Activated CD4-positive, alpha-beta T cell treated with anti-CD3 and anti-CD28 coated beads, Interleukin-2, amount 10 ng/mL, durations not matched to agents 24 days and 14 days (primary cell): ENCODE results near the gene OTUB1. TPM values are rescaled to one million over a fixed set of nuclear protein-coding genes. Genes with fewer than 3 reads are reported as not detected.

Source experiments
- DNase-seq: peaks from one replicate; pipeline ENCODE4 v3.0.0; 2022
- H3K27ac Mint-ChIP-seq: one replicate; pipeline ENCODE4 v1.8.0; 2022; ENCODE audit warnings: mild to moderate bottlenecking, mixed read lengths
- H3K27me3 Mint-ChIP-seq: one replicate; pipeline ENCODE4 v1.8.0; 2022; ENCODE audit warnings: mixed read lengths
- H3K36me3 Mint-ChIP-seq: one replicate; pipeline ENCODE4 v1.8.0; 2022; ENCODE audit warnings: low read depth, mild to moderate bottlenecking, mixed read lengths
- H3K4me1 Mint-ChIP-seq: one replicate; pipeline ENCODE4 v1.8.0; 2021; ENCODE audit warnings: mixed read lengths
- H3K4me3 Mint-ChIP-seq: one replicate; pipeline ENCODE4 v1.8.0; 2022; ENCODE audit warnings: mild to moderate bottlenecking, moderate library complexity, mixed read lengths
- H3K9me3 Mint-ChIP-seq: one replicate; pipeline ENCODE4 v1.8.0; 2021; ENCODE audit warnings: mixed read lengths
- intact Hi-C: fragments of 100-400 bp; cut with micrococcal nuclease; formaldehyde crosslinking; loops from one replicate; pipeline ENCODE4 v1.15.1; 2023
- total RNA-seq: library from RNA; stranded (reverse); gene quantifications from 2 replicates; pipeline ENCODE4 v1.2.3, GENCODE V29; 2022

The OTUB1 gene
- total RNA-seq, 1 donor from 2014 or later: 105 TPM

- H3K27me3 Mint-ChIP-seq: peaks cover 28% of the 10 kb centered on the region
- DNase-seq: no peak
- no peaks in the 10 kb centered on the region for H3K9me3 Mint-ChIP-seq
- no peak overlapping the region for H3K27ac Mint-ChIP-seq
- H3K36me3 Mint-ChIP-seq: no peaks in the 10 kb centered on the region
- peaks cover 5% of the 10 kb centered on the region for H3K4me1 Mint-ChIP-seq
- no peak overlapping the region for H3K4me3 Mint-ChIP-seq
- intact Hi-C loops: no loop called here
Observed at GRCh38 chr11:64004590-64004984, 18.3 kb downstream of the OTUB1 start.

- H3K4me3 Mint-ChIP-seq: no peak overlapping the region
- H3K36me3 Mint-ChIP-seq: no peaks in the 10 kb centered on the region
- H3K9me3 Mint-ChIP-seq: peaks cover 9% of the 10 kb centered on the region
- H3K27ac Mint-ChIP-seq: no peak overlapping the region
- intact Hi-C loops: no loop called here
- DNase-seq: no peak
- peaks cover 5% of the 10 kb centered on the region for H3K4me1 Mint-ChIP-seq
- H3K27me3 Mint-ChIP-seq: peaks cover 28% of the 10 kb centered on the region
Observed at GRCh38 chr11:64005691-64006090, 19.5 kb downstream of the OTUB1 start.

GRCh38 chr11:64006398-64006797, 20.2 kb downstream of the OTUB1 start:
- no peak overlapping the region for H3K27ac Mint-ChIP-seq

GRCh38 chr11:64007160-64007628, 21.0 kb downstream of the OTUB1 start:
- H3K4me3 Mint-ChIP-seq: peak overlapping the region; percentile 50
- intact Hi-C loops: no loop called here
- DNase-seq: no peak
- no peaks in the 10 kb centered on the region for H3K36me3 Mint-ChIP-seq
- peaks cover 14% of the 10 kb centered on the region for H3K9me3 Mint-ChIP-seq
- no peak overlapping the region for H3K27ac Mint-ChIP-seq
- peaks cover 5% of the 10 kb centered on the region for H3K4me1 Mint-ChIP-seq
- peaks cover 27% of the 10 kb centered on the region for H3K27me3 Mint-ChIP-seq

More at GRCh38 chr11:64006398-64006797, 20.2 kb downstream of the OTUB1 start:
- intact Hi-C loops: no loop called here
- Mint-ChIP-seq H3K27me3 (peaks cover 27% of the 10 kb centered on the region), H3K36me3 (no peaks in the 10 kb centered on the region), H3K4me3 (no peak overlapping the region), H3K9me3 (peaks cover 14% of the 10 kb centered on the region), H3K4me1 (peaks cover 5% of the 10 kb centered on the region)
- DNase-seq: no peak

- H3K36me3 Mint-ChIP-seq: no peaks in the 10 kb centered on the region
- peaks cover 14% of the 10 kb centered on the region for H3K9me3 Mint-ChIP-seq
- H3K4me3 Mint-ChIP-seq: peak overlapping the region; percentile 50
- H3K4me1 Mint-ChIP-seq: peaks cover 5% of the 10 kb centered on the region
- no peak overlapping the region for H3K27ac Mint-ChIP-seq
- DNase-seq: peak; percentile 62
- H3K27me3 Mint-ChIP-seq: peaks cover 27% of the 10 kb centered on the region
- intact Hi-C loops: no loop called here
Observed at GRCh38 chr11:64007629-64008282, 21.5 kb downstream of the OTUB1 start.

- Mint-ChIP-seq H3K4me3 (no peak overlapping the region), H3K27ac (no peak overlapping the region), H3K36me3 (no peaks in the 10 kb centered on the region), H3K4me1 (peaks cover 5% of the 10 kb centered on the region), H3K27me3 (peaks cover 27% of the 10 kb centered on the region), H3K9me3 (peaks cover 14% of the 10 kb centered on the region)
- DNase-seq: no peak
- intact Hi-C loops: no loop called here
Observed at GRCh38 chr11:64008283-64008913, 22.2 kb downstream of the OTUB1 start.

GRCh38 chr11:64008914-64009633, 22.8 kb downstream of the OTUB1 start:
- no peak for DNase-seq
- intact Hi-C loops: no loop called here
- H3K4me1 Mint-ChIP-seq: peaks cover 5% of the 10 kb centered on the region
- no peak overlapping the region for H3K4me3 Mint-ChIP-seq
- H3K27ac Mint-ChIP-seq: no peak overlapping the region
- H3K27me3 Mint-ChIP-seq: peaks cover 27% of the 10 kb centered on the region
- H3K9me3 Mint-ChIP-seq: peaks cover 14% of the 10 kb centered on the region
- H3K36me3 Mint-ChIP-seq: no peaks in the 10 kb centered on the region

- Mint-ChIP-seq H3K9me3 (peaks cover 14% of the 10 kb centered on the region), H3K27ac (no peak overlapping the region), H3K4me1 (peaks cover 5% of the 10 kb centered on the region), H3K36me3 (no peaks in the 10 kb centered on the region), H3K27me3 (peaks cover 27% of the 10 kb centered on the region), H3K4me3 (no peak overlapping the region)
- DNase-seq: no peak
- intact Hi-C loops: no loop called here
Observed at GRCh38 chr11:64009710-64010109, 23.5 kb downstream of the OTUB1 start.

GRCh38 chr11:64010783-64011182, 24.5 kb downstream of the OTUB1 start:
- Mint-ChIP-seq H3K4me3 (no peak overlapping the region), H3K36me3 (no peaks in the 10 kb centered on the region), H3K4me1 (peaks cover 5% of the 10 kb centered on the region), H3K27ac (no peak overlapping the region), H3K9me3 (peaks cover 14% of the 10 kb centered on the region), H3K27me3 (peaks cover 25% of the 10 kb centered on the region)
- intact Hi-C loops: no loop called here
- no peak for DNase-seq

GRCh38 chr11:64011371-64011770, 25.1 kb downstream of the OTUB1 start:
- Mint-ChIP-seq H3K4me1 (peaks cover 5% of the 10 kb centered on the region), H3K27me3 (peaks cover 22% of the 10 kb centered on the region), H3K9me3 (peaks cover 14% of the 10 kb centered on the region), H3K36me3 (no peaks in the 10 kb centered on the region), H3K4me3 (no peak overlapping the region), H3K27ac (no peak overlapping the region)
- intact Hi-C loops: no loop called here
- DNase-seq: no peak

- no peaks in the 10 kb centered on the region for H3K4me1 Mint-ChIP-seq
- DNase-seq: no peak
- H3K27me3 Mint-ChIP-seq: peaks cover 2% of the 10 kb centered on the region
- no peaks in the 10 kb centered on the region for H3K36me3 Mint-ChIP-seq
- no peak overlapping the region for H3K27ac Mint-ChIP-seq
- intact Hi-C loops: no loop called here
- no peak overlapping the region for H3K4me3 Mint-ChIP-seq
- peaks cover 14% of the 10 kb centered on the region for H3K9me3 Mint-ChIP-seq
Observed at GRCh38 chr11:64013141-64013896, 27.1 kb downstream of the OTUB1 start.

GRCh38 chr11:64014356-64014755, 28.1 kb downstream of the OTUB1 start:
- Mint-ChIP-seq H3K9me3 (peaks cover 14% of the 10 kb centered on the region), H3K36me3 (no peaks in the 10 kb centered on the region), H3K27me3 (no peaks in the 10 kb centered on the region), H3K27ac (no peak overlapping the region), H3K4me1 (no peaks in the 10 kb centered on the region), H3K4me3 (no peak overlapping the region)
- no peak for DNase-seq
- intact Hi-C loops: no loop called here

GRCh38 chr11:64015510-64015909, 29.3 kb downstream of the OTUB1 start:
- Mint-ChIP-seq H3K4me3 (no peak overlapping the region), H3K4me1 (no peaks in the 10 kb centered on the region), H3K27ac (no peak overlapping the region), H3K36me3 (no peaks in the 10 kb centered on the region), H3K9me3 (peaks cover 7% of the 10 kb centered on the region), H3K27me3 (no peaks in the 10 kb centered on the region)
- no peak for DNase-seq
- intact Hi-C loops: no loop called here
